SK-MEL-5 (cell line): ENCODE measurements around the gene SUCLA2. TPM values are rescaled to one million over a fixed set of nuclear protein-coding genes. Genes with fewer than 3 reads are reported as not detected.

Experiments used
- total RNA-seq: library from RNA; depleted of rRNA; stranded (reverse); fragments of >200 nt; shearing (Covaris generic); gene quantifications from 2 replicates; pipeline ENCODE4 v1.2.3, GENCODE V29; 2014; rRNA removed

Gene SUCLA2
- total RNA-seq, 1 experiment from 2014 or later = 50.9 TPM

Other genes with a start within 250 kb of the SUCLA2 start
- 38.5 and 41.3 TPM in 2 replicates for gene NUDT15, start 36.5 kb upstream of the SUCLA2 start, total RNA-seq
- 30.6 and 35.2 TPM in 2 replicates for gene MED4, start 93.8 kb upstream of the SUCLA2 start, total RNA-seq
- gene ITM2B, start 231.9 kb upstream of the SUCLA2 start, total RNA-seq = 302 and 309 TPM in 2 replicates